Brain microvascular endothelial cell (primary cell): ENCODE results near the gene HSPB9.

Experiments used
- DNase-seq: peaks from one replicate; pipeline ENCODE4 v3.0.0-alpha.2; 2020
- H3K27ac ChIP-seq: fragments of 250-450 bp; sonication (Bioruptor Pico); 2 replicates; pipeline ENCODE4 v1.5.1; 2020; ENCODE audit warnings: mild to moderate bottlenecking, moderate library complexity
- H3K27me3 ChIP-seq: fragments of 250-450 bp; sonication (Bioruptor Pico); replicated peaks from 2 replicates; pipeline ENCODE4 v1.5.1; 2020; ENCODE audit warnings: mild to moderate bottlenecking
- H3K36me3 ChIP-seq: fragments of 250-450 bp; sonication (Bioruptor Pico); replicated peaks from 2 replicates; pipeline ENCODE4 v1.5.1; 2020; ENCODE audit warnings: mild to moderate bottlenecking
- H3K4me3 ChIP-seq: 2 replicates; pipeline ENCODE4 v1.5.1; 2011; ENCODE audit warnings: low read depth, mild to moderate bottlenecking, control low read depth, low read length, moderate library complexity
- in situ Hi-C: cut with HindIII; loops from 2 replicates; pipeline ENCODE4 v1.10.0; 2017; ENCODE audit warnings: low sequenced_read_pairs, low pct_ligation_motif_present
- TF ChIP-seq, protein P1 (sequence below): IDR thresholded peaks from 2 replicates; pipeline ENCODE4 v1.5.1; 2011; ENCODE audit warnings: low read depth, mild to moderate bottlenecking, moderate library complexity, low read length, control low read depth, inconsistent platforms; ENCODE audit errors: missing control alignments

Gene HSPB9

GRCh38 chr17:42129109-42129837, 6.7 kb downstream of the HSPB9 start:
- Histone ChIP-seq H3K4me3 (no peak overlapping the region), H3K36me3 (peaks cover 43% of the 10 kb centered on the region), H3K27ac (no peak overlapping the region), H3K27me3 (no peaks in the 10 kb centered on the region)
- in situ Hi-C loops = no loop called here
- TF ChIP-seq, protein P1, sequence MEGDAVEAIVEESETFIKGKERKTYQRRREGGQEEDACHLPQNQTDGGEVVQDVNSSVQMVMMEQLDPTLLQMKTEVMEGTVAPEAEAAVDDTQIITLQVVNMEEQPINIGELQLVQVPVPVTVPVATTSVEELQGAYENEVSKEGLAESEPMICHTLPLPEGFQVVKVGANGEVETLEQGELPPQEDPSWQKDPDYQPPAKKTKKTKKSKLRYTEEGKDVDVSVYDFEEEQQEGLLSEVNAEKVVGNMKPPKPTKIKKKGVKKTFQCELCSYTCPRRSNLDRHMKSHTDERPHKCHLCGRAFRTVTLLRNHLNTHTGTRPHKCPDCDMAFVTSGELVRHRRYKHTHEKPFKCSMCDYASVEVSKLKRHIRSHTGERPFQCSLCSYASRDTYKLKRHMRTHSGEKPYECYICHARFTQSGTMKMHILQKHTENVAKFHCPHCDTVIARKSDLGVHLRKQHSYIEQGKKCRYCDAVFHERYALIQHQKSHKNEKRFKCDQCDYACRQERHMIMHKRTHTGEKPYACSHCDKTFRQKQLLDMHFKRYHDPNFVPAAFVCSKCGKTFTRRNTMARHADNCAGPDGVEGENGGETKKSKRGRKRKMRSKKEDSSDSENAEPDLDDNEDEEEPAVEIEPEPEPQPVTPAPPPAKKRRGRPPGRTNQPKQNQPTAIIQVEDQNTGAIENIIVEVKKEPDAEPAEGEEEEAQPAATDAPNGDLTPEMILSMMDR = no peak
- no peak for DNase-seq

- Histone ChIP-seq H3K27ac (no peak overlapping the region), H3K4me3 (no peak overlapping the region), H3K27me3 (no peaks in the 10 kb centered on the region), H3K36me3 (peaks cover 35% of the 10 kb centered on the region)
- in situ Hi-C loops = no loop called here
- TF ChIP-seq, protein P1 = no peak
- no peak for DNase-seq
Observed at GRCh38 chr17:42130310-42130936, 7.8 kb downstream of the HSPB9 start.

DNA sequence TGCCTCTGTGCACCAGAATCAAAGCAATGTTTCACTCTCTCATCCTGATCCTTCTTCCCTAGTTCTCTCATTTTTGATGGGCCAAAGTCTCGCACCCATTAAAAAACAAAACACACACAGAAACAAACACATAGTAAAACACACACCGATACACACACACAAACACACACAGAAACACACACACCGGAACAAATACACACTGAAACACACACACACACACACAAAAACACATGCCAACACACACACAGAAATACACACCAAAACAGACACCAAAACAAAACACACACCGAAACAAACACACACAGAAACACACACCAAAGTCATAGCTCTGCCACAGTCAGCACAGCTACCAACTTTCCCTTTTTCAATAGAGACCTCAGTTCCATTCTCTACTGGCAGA, 8.6 kb downstream of the HSPB9 start:
- Histone ChIP-seq H3K27me3 (no peaks in the 10 kb centered on the region), H3K36me3 (peaks cover 27% of the 10 kb centered on the region), H3K4me3 (no peak overlapping the region), H3K27ac (no peak overlapping the region)
- in situ Hi-C loops = no loop called here
- DNase-seq = no peak
- TF ChIP-seq, protein P1 = no peak

DNA sequence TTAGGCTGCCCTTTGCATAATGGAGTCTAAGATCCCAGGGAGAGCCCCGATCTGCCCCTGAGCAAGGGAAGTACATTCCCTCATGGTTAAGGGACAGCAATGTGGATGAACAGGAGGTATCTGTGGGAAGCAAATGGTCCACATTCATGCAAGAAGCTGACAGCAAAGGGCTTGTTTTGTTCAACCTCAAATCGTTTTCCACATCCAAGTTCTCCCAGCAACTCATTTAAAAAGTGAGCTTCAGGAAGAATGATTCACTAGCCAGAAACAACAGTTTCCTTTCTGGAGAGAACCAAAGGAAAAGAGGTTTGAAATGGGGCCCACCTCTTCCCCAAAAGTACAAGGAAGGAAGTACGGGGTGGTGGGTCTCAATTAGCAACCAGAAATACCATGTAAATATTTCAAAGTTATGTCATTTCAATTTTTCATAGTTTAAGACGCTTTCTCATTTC, 9.4 kb downstream of the HSPB9 start:
- DNase-seq = no peak
- TF ChIP-seq, protein P1 = no peak
- peaks cover 22% of the 10 kb centered on the region for H3K36me3 ChIP-seq
- H3K4me3 ChIP-seq = no peak overlapping the region
- in situ Hi-C loops = no loop called here
- no peaks in the 10 kb centered on the region for H3K27me3 ChIP-seq
- peak overlapping the region; percentile 11 for H3K27ac ChIP-seq

DNA sequence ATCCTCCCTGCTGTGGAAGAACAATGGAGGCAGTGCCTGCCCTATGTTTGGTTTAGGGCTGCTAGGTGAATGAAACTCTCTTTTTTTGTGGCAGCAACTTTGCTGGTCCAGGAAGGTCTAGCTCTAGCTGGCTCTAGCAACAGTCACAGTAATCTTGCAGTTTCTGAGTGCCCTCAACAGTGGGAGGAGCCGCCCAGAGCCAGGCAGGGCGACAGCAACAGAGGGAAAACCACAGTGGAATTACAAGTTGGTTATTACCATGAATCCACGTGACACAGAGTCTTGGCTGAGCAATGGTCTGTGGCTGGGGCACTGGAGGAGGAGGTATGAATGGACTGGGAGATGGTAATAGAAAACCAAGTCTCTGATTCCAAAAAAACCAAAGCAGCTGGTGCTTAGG, 10.3 kb downstream of the HSPB9 start:
- TF ChIP-seq, protein P1 = no peak
- peak; percentile 58 for DNase-seq

More for the DNA sequence above, 10.3 kb downstream of the HSPB9 start:
- Histone ChIP-seq H3K27ac (peak overlapping the region; percentile 5), H3K4me3 (no peak overlapping the region), H3K36me3 (peaks cover 20% of the 10 kb centered on the region), H3K27me3 (no peaks in the 10 kb centered on the region)
- in situ Hi-C loops = no loop called here
